Measurements from ENCODE around the gene SCAMP4.

The SCAMP4 gene

GRCh38 chr19:1943661-1944087 is 38.5 kb downstream of the SCAMP4 start:
- DNase-seq, result no peak

DNA sequence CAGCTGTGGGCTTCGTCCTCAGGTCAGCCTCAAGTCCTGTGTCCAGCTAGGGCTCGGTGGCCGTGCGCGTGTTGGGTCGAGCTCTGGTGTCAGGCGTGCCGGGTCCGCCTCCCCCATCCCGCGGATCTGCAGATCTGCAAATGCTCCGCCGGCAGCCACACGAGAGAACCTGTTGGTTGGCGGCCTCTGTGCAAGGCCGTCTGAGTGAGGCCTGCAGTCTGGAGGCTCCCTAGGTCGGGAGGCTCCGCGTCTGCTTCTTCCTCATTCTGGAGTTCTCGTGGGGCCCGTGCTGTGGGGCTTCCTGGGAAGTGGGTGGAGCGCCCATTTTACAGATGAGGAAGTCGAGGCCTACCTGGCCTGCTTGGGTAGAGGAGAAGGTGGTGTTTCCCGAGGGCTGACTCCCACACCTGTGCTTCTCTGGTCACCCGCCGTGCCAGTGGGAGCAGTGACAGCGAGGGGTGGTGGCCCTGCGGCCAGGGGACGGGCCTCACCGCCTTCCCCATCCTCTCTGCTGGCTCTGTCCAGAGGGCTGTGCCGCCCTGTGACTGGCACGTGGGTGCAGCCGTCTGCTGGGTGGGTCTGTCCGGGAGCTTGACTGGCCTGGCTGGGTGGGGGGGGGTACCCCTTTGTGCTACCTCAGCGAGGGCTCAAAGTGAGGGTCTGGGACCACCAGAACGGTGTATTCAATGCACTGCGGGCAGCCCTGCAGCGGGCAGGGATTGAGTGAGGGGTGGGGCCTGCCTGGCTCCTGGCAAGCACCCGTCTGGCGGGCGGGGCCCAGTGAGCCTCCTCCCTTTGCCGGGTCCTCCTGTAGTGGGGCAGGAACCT is 39.1 kb downstream of the SCAMP4 start:
- no peak for DNase-seq

- DNase-seq, result no peak
These were observed 39.8 kb downstream of the SCAMP4 start for GRCh38 chr19:1944916-1945561.

GRCh38 chr19:1945899-1946298 is 40.7 kb downstream of the SCAMP4 start:
- DNase-seq, result no peak

GRCh38 chr19:1947651-1948209 is 42.5 kb downstream of the SCAMP4 start:
- DNase-seq, result no peak

- DNase-seq, result no peak
These were observed 44.3 kb downstream of the SCAMP4 start for GRCh38 chr19:1949304-1950101.

DNA sequence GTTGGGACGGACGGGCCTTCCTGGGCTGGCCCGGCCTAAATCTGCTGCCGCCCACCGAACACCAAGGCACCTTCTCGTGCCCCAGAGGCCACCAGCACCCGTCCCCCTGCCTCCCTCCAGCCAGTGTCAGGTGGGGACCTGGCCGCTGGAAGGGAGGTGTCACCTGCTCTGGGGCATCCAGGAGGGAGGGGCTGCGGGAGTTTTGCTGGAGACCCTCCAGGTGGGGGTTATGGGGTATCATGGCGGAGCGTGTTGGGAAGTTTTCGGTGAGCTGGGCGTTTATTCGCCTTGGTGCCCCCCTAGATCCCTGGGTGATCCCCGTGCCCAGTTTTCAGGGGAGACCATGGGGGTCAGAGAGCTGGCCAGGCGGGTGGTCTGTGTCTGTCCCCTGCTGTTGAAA is 45.4 kb downstream of the SCAMP4 start:
- DNase-seq, result no peak

DNA sequence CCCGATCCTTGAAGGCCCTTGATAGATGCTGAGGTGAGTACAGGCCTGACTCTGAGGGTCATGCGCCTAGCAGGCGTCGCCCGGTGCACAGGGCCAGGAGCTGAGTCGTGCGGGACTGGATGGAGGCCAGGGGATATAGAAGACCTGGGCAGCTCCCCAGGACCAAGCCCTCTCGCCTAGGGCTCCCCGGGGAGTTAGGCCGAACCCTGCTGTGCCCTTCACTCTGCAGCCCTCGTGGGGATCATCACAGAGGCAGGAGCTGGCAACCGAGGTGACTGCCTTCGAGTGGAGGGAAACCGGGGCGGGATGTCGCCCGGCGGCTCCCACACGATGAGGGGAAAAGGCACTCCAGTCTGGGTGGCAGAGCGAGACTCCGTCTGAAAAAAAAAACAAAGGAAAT is 47.4 kb downstream of the SCAMP4 start:
- no peak for DNase-seq

DNA sequence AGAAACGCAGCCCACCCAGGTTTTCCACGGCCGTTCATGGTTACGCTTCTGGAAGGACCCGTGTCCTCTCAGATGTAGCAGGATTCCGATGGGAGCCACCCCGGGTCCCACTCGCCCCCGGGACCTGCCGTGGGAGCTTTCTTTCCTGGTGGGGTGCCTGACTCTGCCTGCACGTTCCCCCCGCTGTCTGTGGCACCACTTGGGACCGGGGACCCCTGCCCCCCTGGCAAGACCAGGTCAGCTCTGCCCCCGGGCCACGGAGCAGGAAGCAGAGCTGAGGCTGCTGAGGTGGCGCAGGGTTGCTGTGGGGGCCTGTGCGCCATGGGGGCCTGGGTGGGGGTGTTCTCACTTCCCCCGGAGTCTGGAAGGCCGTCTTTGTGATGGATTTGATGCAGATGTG is 47.8 kb downstream of the SCAMP4 start:
- no peak for DNase-seq

- no peak for DNase-seq
These were observed 48.4 kb downstream of the SCAMP4 start for GRCh38 chr19:1953441-1954094.

DNA sequence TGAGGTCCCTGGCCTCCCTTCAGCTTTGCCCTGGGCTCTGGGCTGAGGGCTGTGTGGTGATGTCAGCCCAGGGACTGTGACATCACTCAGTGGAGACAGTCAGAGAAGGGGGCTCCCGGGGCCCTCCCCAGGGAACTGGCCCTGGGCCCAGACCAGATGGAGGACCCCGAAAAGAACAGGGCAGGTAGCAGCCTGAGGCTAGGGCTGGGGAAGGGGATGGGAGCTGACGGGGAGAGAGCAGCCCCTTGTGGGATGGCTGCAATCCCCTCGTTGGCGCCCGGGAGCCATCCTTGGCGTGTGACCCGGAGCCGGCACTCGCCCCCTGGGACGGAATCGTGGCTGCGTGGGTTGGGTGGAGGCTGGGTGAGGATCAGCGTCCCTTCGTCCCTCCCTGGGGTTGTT is 49.3 kb downstream of the SCAMP4 start:
- DNase-seq, result no peak

DNA sequence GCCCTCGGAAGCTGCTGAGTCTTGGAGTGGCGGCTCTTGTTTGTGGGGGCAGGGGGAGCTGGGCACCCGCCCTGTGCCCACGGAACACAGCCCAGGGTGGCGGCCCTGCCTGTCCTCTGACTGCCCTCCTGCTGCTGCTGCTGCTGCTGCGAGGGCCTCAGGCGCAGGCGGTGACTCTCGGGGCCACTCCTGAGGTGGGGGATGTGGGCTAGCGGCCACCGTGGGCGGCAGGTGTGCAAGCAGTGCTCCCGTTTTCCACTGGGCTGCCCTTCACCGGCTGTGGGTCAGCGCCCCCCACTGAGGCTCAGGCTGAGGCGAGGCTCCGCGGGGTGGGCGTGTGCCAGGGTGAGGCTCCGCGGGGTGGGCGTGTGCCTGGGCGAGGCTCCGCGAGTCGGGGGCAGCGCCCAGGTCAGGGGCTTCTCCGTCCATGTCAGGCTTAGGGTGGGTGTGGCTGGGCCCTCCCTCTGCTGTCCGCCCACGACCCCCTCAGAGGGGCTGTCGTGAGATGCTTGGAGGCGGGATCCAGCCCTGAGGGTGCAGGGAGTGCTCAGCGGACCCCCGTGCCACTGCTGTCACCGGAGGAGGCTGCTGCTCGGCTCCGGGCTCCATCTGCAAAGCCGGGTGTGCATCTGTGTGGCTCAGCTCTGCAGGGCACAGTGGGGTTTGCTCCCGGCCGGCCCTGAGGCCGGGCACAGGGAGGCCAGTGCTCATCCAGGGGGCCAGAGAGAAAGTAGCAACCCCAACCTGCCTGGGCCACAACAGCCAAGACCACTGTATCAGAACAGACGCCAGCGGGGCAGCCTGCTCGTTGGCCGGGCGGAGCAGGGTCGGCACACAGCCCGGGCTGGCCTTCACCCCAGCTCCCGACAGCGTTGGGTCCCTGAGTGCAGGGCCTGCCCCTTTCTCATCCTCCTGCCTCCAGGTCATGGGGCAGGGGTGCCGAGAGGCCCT is 50.2 kb downstream of the SCAMP4 start:
- DNase-seq, result no peak

GRCh38 chr19:1956122-1956494 is 50.9 kb downstream of the SCAMP4 start:
- no peak for DNase-seq

- DNase-seq, result no peak
These were observed 51.8 kb downstream of the SCAMP4 start for GRCh38 chr19:1956868-1957492.

- no peak for DNase-seq
These were observed 52.5 kb downstream of the SCAMP4 start for GRCh38 chr19:1957562-1958248.

DNA sequence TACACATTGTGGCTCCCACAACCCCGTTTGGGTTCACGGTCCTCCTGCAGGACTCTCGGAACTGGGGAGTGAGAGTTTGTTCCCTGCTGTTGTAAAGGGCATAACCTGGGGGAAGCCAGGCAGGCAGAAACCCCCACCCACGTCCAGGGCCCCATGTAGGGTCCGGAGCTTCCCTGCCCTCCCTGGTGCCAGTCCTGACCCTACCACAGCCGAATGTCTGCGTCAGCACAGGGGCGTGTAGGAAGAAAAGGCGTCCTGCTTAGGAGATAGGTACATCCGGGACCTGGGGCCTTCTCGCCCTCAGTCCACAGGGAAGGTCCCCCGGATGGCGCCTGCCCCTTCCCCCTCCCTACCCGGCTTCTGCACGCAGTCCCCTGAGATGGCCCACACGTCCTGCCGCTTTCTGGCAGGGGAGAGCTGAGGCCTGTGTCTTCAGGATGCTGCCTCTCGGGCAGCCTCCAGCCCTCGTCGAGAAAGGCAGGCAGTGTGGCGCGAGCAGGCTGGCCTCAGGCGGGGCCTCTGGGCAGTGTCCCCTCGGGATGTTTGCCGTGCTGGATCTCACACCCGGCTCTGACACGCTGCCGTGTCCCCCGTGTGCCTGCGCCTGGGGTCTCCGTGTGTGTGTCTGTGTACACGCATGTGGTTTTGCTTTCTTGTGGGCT is 54.9 kb downstream of the SCAMP4 start:
- no peak for DNase-seq

GRCh38 chr19:1961000-1961883 is 56.0 kb downstream of the SCAMP4 start:
- no peak for DNase-seq

DNA sequence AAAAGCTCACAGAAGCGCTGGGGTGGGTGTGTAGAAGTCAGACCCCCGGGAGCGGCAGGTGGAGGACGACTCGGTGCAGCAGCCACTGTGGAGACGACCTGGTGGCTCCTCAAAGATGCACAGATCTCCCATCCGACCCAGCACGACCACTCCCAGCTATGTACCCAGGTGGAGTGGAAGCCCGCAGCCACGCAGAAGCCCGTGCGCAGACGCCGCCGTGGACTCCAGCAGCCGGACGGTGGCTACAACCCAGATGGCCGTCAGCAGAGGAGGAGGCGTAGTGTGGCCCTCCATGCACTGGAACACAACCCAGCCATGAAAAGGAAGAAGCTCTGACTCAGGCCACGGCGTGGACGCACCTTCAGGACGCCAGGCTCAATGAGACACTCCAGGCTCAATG is 57.5 kb downstream of the SCAMP4 start:
- DNase-seq, result no peak

- DNase-seq, result no peak
These were observed 61.9 kb downstream of the SCAMP4 start for GRCh38 chr19:1967087-1967608.

All from DMS79 treated with DMSO at 0.1 percent for 48 hours (cell line).